OCI-LY1 (cell line): ENCODE measurements around the gene CDKL5.

Experiments used
- CTCF ChIP-seq: fragments of 200-600 bp; sonication (generic), shearing (Covaris generic); IDR thresholded peaks from 2 replicates; pipeline ENCODE4 v1.5.1; 2017; ENCODE audit warnings: mild to moderate bottlenecking, antibody characterized with exemption, low read length, moderate library complexity, mixed read lengths
- EZH2 ChIP-seq: fragments of 200-600 bp; sonication (generic), shearing (Covaris generic); IDR thresholded peaks from 2 replicates; pipeline ENCODE4 v1.8.0; 2017; ENCODE audit warnings: borderline replicate concordance, mixed run types, mild to moderate bottlenecking, antibody characterized with exemption, low read length, moderate library complexity, mixed read lengths

GRCh38 chrX:18613930-18614639, 188.7 kb downstream of the CDKL5 start:
- no peak for TF ChIP-seq CTCF
- no peak for TF ChIP-seq EZH2
